H9 (cell line): ENCODE results near the gene GABARAP. TPM values are rescaled to one million over a fixed set of nuclear protein-coding genes. Genes with fewer than 3 reads are reported as not detected.
A peak's percentile ranks its signal among the peaks of the same experiment; 100 is the strongest.

Experiments used
- DNase-seq: peaks from one replicate; pipeline ENCODE4 v3.0.0-alpha.2; 2017
- H2AFZ ChIP-seq: one replicate; pipeline ENCODE4 v1.6.1; 2013; ENCODE audit warnings: mild to moderate bottlenecking, low read length, control low read depth, moderate library complexity
- H2AK5ac ChIP-seq: 2 replicates; pipeline ENCODE4 v1.6.1; 2013; ENCODE audit warnings: low read length, control low read depth, mixed read lengths; ENCODE audit not compliant: insufficient read length
- H2BK120ac ChIP-seq: one replicate; pipeline ENCODE4 v1.6.1; 2013; ENCODE audit warnings: low read depth, mild to moderate bottlenecking, low read length, control low read depth, inconsistent platforms; ENCODE audit not compliant: poor library complexity, severe bottlenecking
- H2BK12ac ChIP-seq: 2 replicates; pipeline ENCODE4 v1.6.1; 2013; ENCODE audit warnings: low read length, control low read depth, mixed read lengths, low read depth; ENCODE audit not compliant: insufficient read length
- H2BK15ac ChIP-seq: 2 replicates; pipeline ENCODE4 v1.6.1; 2013; ENCODE audit warnings: low read depth, low read length, control low read depth
- H2BK20ac ChIP-seq: one replicate; pipeline ENCODE4 v1.6.1; 2013; ENCODE audit warnings: low read depth, mild to moderate bottlenecking, low read length, control low read depth, inconsistent platforms; ENCODE audit not compliant: poor library complexity, severe bottlenecking
- H2BK5ac ChIP-seq: 2 replicates; pipeline ENCODE4 v1.6.1; 2013; ENCODE audit warnings: low read length, control low read depth, mixed read lengths; ENCODE audit not compliant: insufficient read length
- H3K14ac ChIP-seq: 2 replicates; pipeline ENCODE4 v1.6.1; 2013; ENCODE audit warnings: low read length, control low read depth; ENCODE audit not compliant: insufficient read depth
- H3K18ac ChIP-seq: 2 replicates; pipeline ENCODE4 v1.6.1; 2013; ENCODE audit warnings: low read depth, mild to moderate bottlenecking, mixed read lengths, low read length, control low read depth; ENCODE audit not compliant: insufficient read length
- H3K23ac ChIP-seq: 2 replicates; pipeline ENCODE4 v1.6.1; 2013; ENCODE audit warnings: low read length, control low read depth, mixed read lengths, low read depth; ENCODE audit not compliant: insufficient read length
- H3K23me2 ChIP-seq: 2 replicates; pipeline ENCODE4 v1.6.1; 2013; ENCODE audit warnings: low read depth, mild to moderate bottlenecking, mixed read lengths, low read length, control low read depth; ENCODE audit not compliant: insufficient read length, poor library complexity, severe bottlenecking
- H3K27ac ChIP-seq: 2 replicates; pipeline ENCODE4 v1.5.1; 2013; ENCODE audit warnings: low read length, control low read depth, mixed read lengths, low read depth; ENCODE audit not compliant: insufficient read length
- H3K27me3 ChIP-seq: 2 replicates; pipeline ENCODE4 v1.6.1; 2013; ENCODE audit warnings: low read length, control low read depth, inconsistent platforms; ENCODE audit not compliant: insufficient read depth
- H3K4ac ChIP-seq: 2 replicates; pipeline ENCODE4 v1.6.1; 2013; ENCODE audit warnings: low read depth, mild to moderate bottlenecking, control low read depth, inconsistent platforms, low read length, moderate library complexity
- H3K4me1 ChIP-seq: 2 replicates; pipeline ENCODE4 v1.6.1; 2013; ENCODE audit warnings: low read length, control low read depth, inconsistent platforms; ENCODE audit not compliant: insufficient read depth
- H3K4me2 ChIP-seq: 2 replicates; pipeline ENCODE4 v1.6.1; 2013; ENCODE audit warnings: low read length, control low read depth, mixed read lengths; ENCODE audit not compliant: insufficient read length, insufficient read depth
- H3K56ac ChIP-seq: 2 replicates; pipeline ENCODE4 v1.6.1; 2013; ENCODE audit warnings: low read depth, mild to moderate bottlenecking, mixed read lengths, low read length, control low read depth; ENCODE audit not compliant: insufficient read length
- H3K79me1 ChIP-seq: 2 replicates; pipeline ENCODE4 v1.6.1; 2013; ENCODE audit warnings: low read depth, mild to moderate bottlenecking, moderate library complexity, low read length, control low read depth, inconsistent platforms; ENCODE audit not compliant: insufficient read depth, poor library complexity, severe bottlenecking
- H3K79me2 ChIP-seq: 2 replicates; pipeline ENCODE4 v1.6.1; 2013; ENCODE audit warnings: low read length, control low read depth, inconsistent platforms; ENCODE audit not compliant: insufficient read depth
- H3K9ac ChIP-seq: 2 replicates; pipeline ENCODE4 v1.6.1; 2013; ENCODE audit warnings: low read length, control low read depth, mixed read lengths; ENCODE audit not compliant: insufficient read length; ENCODE audit errors: extremely low read depth
- H3K9me3 ChIP-seq: one replicate; pipeline ENCODE4 v1.6.1; 2013; ENCODE audit warnings: low read depth, low read length, inconsistent platforms; ENCODE audit not compliant: control insufficient read depth
- H3T11ph ChIP-seq: one replicate; pipeline ENCODE4 v1.6.1; 2013; ENCODE audit warnings: mild to moderate bottlenecking, low read length, control low read depth, inconsistent platforms
- H4K20me1 ChIP-seq: one replicate; pipeline ENCODE4 v1.6.1; 2013; ENCODE audit not compliant: control insufficient read depth, insufficient read length, insufficient read depth
- H4K5ac ChIP-seq: 2 replicates; pipeline ENCODE4 v1.6.1; 2013; ENCODE audit warnings: low read depth, mild to moderate bottlenecking, mixed read lengths, low read length, control low read depth; ENCODE audit not compliant: insufficient read length
- H4K8ac ChIP-seq: replicated peaks from 2 replicates; pipeline ENCODE4 v1.6.1; 2013; ENCODE audit warnings: low read length, control low read depth, mixed read lengths, low read depth; ENCODE audit not compliant: insufficient read length
- H4K91ac ChIP-seq: 2 replicates; pipeline ENCODE4 v1.6.1; 2013; ENCODE audit warnings: low read depth, mild to moderate bottlenecking, moderate library complexity, mixed read lengths, low read length, control low read depth; ENCODE audit not compliant: insufficient read length
- H3K27ac Mint-ChIP-seq, 3 experiments: 2 replicates in 2 of 3; 3 replicates in 1 of 3; pipeline ENCODE4 v1.8.0; 2020 to 2021; ENCODE audit warnings: mixed read lengths in 3 of 3, mild to moderate bottlenecking in 1 of 3, moderate library complexity in 1 of 3
- H3K27me3 Mint-ChIP-seq: 2 replicates; pipeline ENCODE4 v1.8.0; 2021; ENCODE audit warnings: low read depth, mild to moderate bottlenecking, moderate library complexity, mixed read lengths
- H3K36me3 Mint-ChIP-seq, 3 experiments: 2 replicates in 2 of 3; 3 replicates in 1 of 3; pipeline ENCODE4 v1.8.0; 2020 to 2021; ENCODE audit warnings: low read depth in 3 of 3, mixed read lengths in 3 of 3; ENCODE audit not compliant: insufficient read depth in 1 of 3
- H3K4me1 Mint-ChIP-seq, 2 experiments: 2 replicates each; pipeline ENCODE4 v1.8.0; 2020; ENCODE audit warnings: mixed read lengths in 2 of 2
- H3K4me3 Mint-ChIP-seq, 2 experiments: 2 replicates in 1 of 2; 3 replicates in 1 of 2; pipeline ENCODE4 v1.8.0; 2020 to 2021; ENCODE audit warnings: mild to moderate bottlenecking in 2 of 2, mixed read lengths in 2 of 2, moderate library complexity in 1 of 2
- H3K9me3 Mint-ChIP-seq, 2 experiments: 2 replicates in 1 of 2; 3 replicates in 1 of 2; pipeline ENCODE4 v1.8.0; 2020; ENCODE audit warnings: mild to moderate bottlenecking in 2 of 2, mixed read lengths in 2 of 2, moderate library complexity in 1 of 2
- CTCF ChIP-seq: fragments of 200-600 bp; sonication (generic); conservative IDR thresholded peaks from 3 replicates; pipeline ENCODE4 v1.8.0; 2021; ENCODE audit warnings: antibody characterized with exemption, mild to moderate bottlenecking
- WGBS: extraction: QIAGEN DNeasy Blood & Tissue Kit; methylation state at CpG from one replicate; pipeline ENCODE4 v1.1.7; 2013; ENCODE audit warnings: missing lambda C conversion rate, low lambda C conversion rate, mixed read lengths; ENCODE audit not compliant: insufficient read length; ENCODE audit errors: extremely low coverage; 5-methylcytosine and 5-hydroxymethylcytosine counted together
- total RNA-seq: library from RNA; stranded (reverse); gene quantifications from 2 replicates; pipeline ENCODE4 v1.2.1, GENCODE V29; 2021

GABARAP gene
- total RNA-seq, 1 experiment from 2014 or later = 261 TPM

- H3K4me2 ChIP-seq = no peak overlapping the region
- no peak overlapping the region for H2BK12ac ChIP-seq
- no peak overlapping the region for H3K23ac ChIP-seq
- no peaks in the 10 kb centered on the region for H3K79me1 ChIP-seq
- no peaks in the 10 kb centered on the region for H3K79me2 ChIP-seq
- no peak overlapping the region for H2BK5ac ChIP-seq
- no peak overlapping the region for H2BK15ac ChIP-seq
- H3K14ac ChIP-seq = no peak overlapping the region
- Mint-ChIP-seq H3K36me3 (peaks cover 2 to 25% (median 11%) of the 10 kb centered on the region in 3 experiments; a peak in 5 of 7 replicates), H3K27me3 (peaks cover 17% of the 10 kb centered on the region), H3K4me3 (0 out of 5 replicates have a peak overlapping the region, but pooled peaks of 1 of the 2 experiments have one; percentile 14), H3K9me3 (no peaks in the 10 kb centered on the region), H3K4me1 (peaks cover 10 to 21% of the 10 kb centered on the region in 2 experiments), H3K27ac (no peak overlapping the region)
- no peak overlapping the region for H3K9ac ChIP-seq
- H4K91ac ChIP-seq = no peak overlapping the region
- H4K20me1 ChIP-seq = no peaks in the 10 kb centered on the region
- H3K27ac ChIP-seq = no peak overlapping the region
- no peaks in the 10 kb centered on the region; the same call in 1 of the 2 replicates for H3K4me1 ChIP-seq
- no peak overlapping the region for H3K4ac ChIP-seq
- no peak overlapping the region for H2BK120ac ChIP-seq
- no peak overlapping the region for H2BK20ac ChIP-seq
- no peak overlapping the region for H4K8ac ChIP-seq
- no peak overlapping the region for H4K5ac ChIP-seq
- TF ChIP-seq CTCF = no peak
- H3K9me3 ChIP-seq = no peaks in the 10 kb centered on the region
- DNase-seq = no peak
- no CpG with 5 or more reads among the region's 12 CpGs for WGBS
- no peak overlapping the region for H2AK5ac ChIP-seq
- no peak overlapping the region for H3K56ac ChIP-seq
- no peak overlapping the region for H3T11ph ChIP-seq
- no peak overlapping the region for H2AFZ ChIP-seq
- no peak overlapping the region for H3K18ac ChIP-seq
- no peaks in the 10 kb centered on the region for H3K27me3 ChIP-seq
- peaks cover 10% of the 10 kb centered on the region for H3K23me2 ChIP-seq
Observed at GRCh38 chr17:7285679-7286078, 43.4 kb upstream of the GABARAP start.
